Measurements from ENCODE around the gene B4GALNT1. TPM values are rescaled to one million over a fixed set of nuclear protein-coding genes. Genes with fewer than 3 reads are reported as not detected.
"Not testable (repeated sequence)": the region's sequence is repeated elsewhere in the genome, so short reads cannot be mapped to it uniquely, and the experiment has no call there.

Gene B4GALNT1
- total RNA-seq, 1 experiment from 2014 or later: 31.3 TPM

DNA sequence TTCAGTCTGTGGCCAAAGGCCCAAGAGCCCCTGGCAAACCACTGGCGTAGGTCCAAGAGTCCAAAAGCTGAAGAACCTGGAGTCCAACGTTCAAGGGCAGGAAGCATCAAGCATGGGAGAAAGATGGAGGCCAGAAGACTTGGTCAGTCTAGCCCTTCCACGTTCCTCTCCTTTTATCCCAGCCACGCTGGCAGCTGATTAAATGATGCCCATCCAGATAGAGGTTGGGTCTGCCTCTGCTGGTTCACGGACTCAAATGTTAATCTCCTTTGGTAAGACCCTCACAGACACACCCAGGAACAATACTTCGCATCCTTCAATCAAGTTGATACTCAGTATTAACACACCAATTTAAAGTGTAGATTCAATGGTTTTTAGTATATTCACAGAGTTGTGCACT lies 39.8 kb upstream of the B4GALNT1 start:
- Histone ChIP-seq H3K9ac (ENCODE audit: low read length) (no peak overlapping the region), H3K27me3 (ENCODE audit: insufficient read depth, low read length) (no peaks in the 10 kb centered on the region), H3K4me3 (replicated peaks in 1 of 2; ENCODE audit: low read depth in 1 of 2, low read length in 2 of 2) (no peak overlapping the region), H3K4me2 (ENCODE audit: low read length) (no peak overlapping the region), H3K4me1 (ENCODE audit: control insufficient read depth in 1 of 2, insufficient read depth in 2 of 2, low read length in 2 of 2) (no peaks in the 10 kb centered on the region), H2AFZ (ENCODE audit: low read depth, low read length, poor library complexity, severe bottlenecking) (no peak overlapping the region), H3K27ac (ENCODE audit: low read depth, low read length) (no peak overlapping the region), H3K36me3 (ENCODE audit: control insufficient read depth in 1 of 2, insufficient read depth in 2 of 2, low read length in 2 of 2) (no peaks in the 10 kb centered on the region), H4K20me1 (ENCODE audit: insufficient read depth) (no peaks in the 10 kb centered on the region), H3K9me3 (ENCODE audit: control insufficient read depth in 1 of 2, insufficient read depth in 1 of 2, low read depth in 1 of 2, low read length in 2 of 2) (no peaks in the 10 kb centered on the region), H3K9me2 (ENCODE audit: insufficient read depth) (no peaks in the 10 kb centered on the region), H3K79me2 (ENCODE audit: insufficient read depth, low read length) (no peaks in the 10 kb centered on the region)
- no peak for ATAC-seq
- no peak for TF ChIP-seq EGR1 (IDR thresholded peaks at IDR 0.05; ENCODE audit: low read depth)
- no peak for TF ChIP-seq RAD21 (IDR thresholded peaks at IDR 0.05; ENCODE audit: low read depth)
- no peak for TF ChIP-seq ELF1 (IDR thresholded peaks at IDR 0.05; ENCODE audit: borderline replicate concordance, low read depth)
- TF ChIP-seq, protein P1, sequence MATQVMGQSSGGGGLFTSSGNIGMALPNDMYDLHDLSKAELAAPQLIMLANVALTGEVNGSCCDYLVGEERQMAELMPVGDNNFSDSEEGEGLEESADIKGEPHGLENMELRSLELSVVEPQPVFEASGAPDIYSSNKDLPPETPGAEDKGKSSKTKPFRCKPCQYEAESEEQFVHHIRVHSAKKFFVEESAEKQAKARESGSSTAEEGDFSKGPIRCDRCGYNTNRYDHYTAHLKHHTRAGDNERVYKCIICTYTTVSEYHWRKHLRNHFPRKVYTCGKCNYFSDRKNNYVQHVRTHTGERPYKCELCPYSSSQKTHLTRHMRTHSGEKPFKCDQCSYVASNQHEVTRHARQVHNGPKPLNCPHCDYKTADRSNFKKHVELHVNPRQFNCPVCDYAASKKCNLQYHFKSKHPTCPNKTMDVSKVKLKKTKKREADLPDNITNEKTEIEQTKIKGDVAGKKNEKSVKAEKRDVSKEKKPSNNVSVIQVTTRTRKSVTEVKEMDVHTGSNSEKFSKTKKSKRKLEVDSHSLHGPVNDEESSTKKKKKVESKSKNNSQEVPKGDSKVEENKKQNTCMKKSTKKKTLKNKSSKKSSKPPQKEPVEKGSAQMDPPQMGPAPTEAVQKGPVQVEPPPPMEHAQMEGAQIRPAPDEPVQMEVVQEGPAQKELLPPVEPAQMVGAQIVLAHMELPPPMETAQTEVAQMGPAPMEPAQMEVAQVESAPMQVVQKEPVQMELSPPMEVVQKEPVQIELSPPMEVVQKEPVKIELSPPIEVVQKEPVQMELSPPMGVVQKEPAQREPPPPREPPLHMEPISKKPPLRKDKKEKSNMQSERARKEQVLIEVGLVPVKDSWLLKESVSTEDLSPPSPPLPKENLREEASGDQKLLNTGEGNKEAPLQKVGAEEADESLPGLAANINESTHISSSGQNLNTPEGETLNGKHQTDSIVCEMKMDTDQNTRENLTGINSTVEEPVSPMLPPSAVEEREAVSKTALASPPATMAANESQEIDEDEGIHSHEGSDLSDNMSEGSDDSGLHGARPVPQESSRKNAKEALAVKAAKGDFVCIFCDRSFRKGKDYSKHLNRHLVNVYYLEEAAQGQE (IDR thresholded peaks at IDR 0.05; ENCODE audit: low read depth): no peak
- TF ChIP-seq YY1 (IDR thresholded peaks at IDR 0.05; ENCODE audit: extremely low read depth, insufficient replicate concordance, low read depth, low read length): no peak
- TF ChIP-seq POLR2A (IDR thresholded peaks at IDR 0.05; ENCODE audit: borderline replicate concordance, extremely low read depth, insufficient read depth, insufficient read length): no peak
- no peak for TF ChIP-seq SIN3A (IDR thresholded peaks at IDR 0.05; ENCODE audit: low read depth)
- no peak for TF ChIP-seq ZNF274 (IDR thresholded peaks at IDR 0.05; ENCODE audit: low read depth, low read length)
- no peak for TF ChIP-seq ZFX (IDR thresholded peaks at IDR 0.05)
- TF ChIP-seq CEBPB (IDR thresholded peaks at IDR 0.05; ENCODE audit: low read depth): no peak
- TF ChIP-seq FOSL1 (IDR thresholded peaks at IDR 0.05; ENCODE audit: low read depth): no peak
- TF ChIP-seq JUND (IDR thresholded peaks at IDR 0.05): no peak
- TF ChIP-seq SRF (IDR thresholded peaks at IDR 0.05; ENCODE audit: low read depth): no peak
- TF ChIP-seq SP1 (IDR thresholded peaks at IDR 0.05; ENCODE audit: low read depth): no peak
- TF ChIP-seq, protein P2, sequence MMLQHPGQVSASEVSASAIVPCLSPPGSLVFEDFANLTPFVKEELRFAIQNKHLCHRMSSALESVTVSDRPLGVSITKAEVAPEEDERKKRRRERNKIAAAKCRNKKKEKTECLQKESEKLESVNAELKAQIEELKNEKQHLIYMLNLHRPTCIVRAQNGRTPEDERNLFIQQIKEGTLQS (IDR thresholded peaks at IDR 0.05): no peak
- TF ChIP-seq CBX3 (IDR thresholded peaks at IDR 0.05; ENCODE audit: low read depth): no peak
- TF ChIP-seq EZH2 (IDR thresholded peaks at IDR 0.05): no peak
- TF ChIP-seq TCF7L2 (IDR thresholded peaks at IDR 0.05; ENCODE audit: borderline replicate concordance, extremely low read depth, insufficient read depth, insufficient read length): no peak
- no peak for TF ChIP-seq EZH2phosphoT487 (IDR thresholded peaks at IDR 0.05; ENCODE audit: borderline replicate concordance)
- ChIA-PET CTCF (no interaction called here), RAD21 (ENCODE audit: low non-redundant PET in 1 of 2, low total read pairs in 2 of 2, uncharacterized antibody in 2 of 2, unreplicated experiment in 2 of 2) (no interaction called here), POLR2A (no interaction called here)
- DNase-seq (ENCODE audit: low read depth, low spot score): no peak
- intact Hi-C loops (cut with micrococcal nuclease): no loop called here
- no TSS peak for BruUV-seq (replicated peaks)

DNA sequence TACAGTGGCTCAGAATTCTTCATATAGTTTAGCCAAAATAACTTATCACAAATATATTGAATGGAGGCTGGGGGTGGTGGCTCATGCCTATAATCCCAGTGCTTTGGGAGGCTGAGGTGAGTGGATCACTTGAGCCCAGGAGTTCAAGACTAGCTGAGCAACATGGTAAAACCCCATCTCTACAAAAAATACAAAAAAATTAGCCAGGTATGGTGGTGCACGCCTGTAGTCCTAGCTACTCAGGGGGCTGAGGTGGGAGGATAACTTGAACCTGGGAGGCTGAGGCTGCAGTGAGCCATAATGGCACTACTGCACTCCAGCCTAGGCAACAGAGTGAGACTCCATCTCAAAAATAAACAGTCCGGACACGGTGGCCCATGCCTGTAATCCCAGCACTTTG lies 38.8 kb upstream of the B4GALNT1 start:
- H3K27ac ChIP-seq (ENCODE audit: low read depth, low read length); RAD21 ChIA-PET (ENCODE audit: low non-redundant PET in 1 of 2, low total read pairs in 2 of 2, uncharacterized antibody in 2 of 2, unreplicated experiment in 2 of 2); POLR2A ChIA-PET; H3K4me1 ChIP-seq (ENCODE audit: control insufficient read depth in 1 of 2, insufficient read depth in 2 of 2, low read length in 2 of 2); H3K4me2 ChIP-seq (ENCODE audit: low read length); BruUV-seq (replicated peaks); H2AFZ ChIP-seq (ENCODE audit: low read depth, low read length, poor library complexity, severe bottlenecking); CTCF ChIA-PET; intact Hi-C loops (cut with micrococcal nuclease); H3K9me2 ChIP-seq (ENCODE audit: insufficient read depth); DNase-seq (ENCODE audit: low read depth, low spot score); ATAC-seq; H3K9me3 ChIP-seq (ENCODE audit: control insufficient read depth in 1 of 2, insufficient read depth in 1 of 2, low read depth in 1 of 2, low read length in 2 of 2); H3K36me3 ChIP-seq (ENCODE audit: control insufficient read depth in 1 of 2, insufficient read depth in 2 of 2, low read length in 2 of 2); H3K79me2 ChIP-seq (ENCODE audit: insufficient read depth, low read length); H3K9ac ChIP-seq (ENCODE audit: low read length); H3K27me3 ChIP-seq (ENCODE audit: insufficient read depth, low read length); H4K20me1 ChIP-seq (ENCODE audit: insufficient read depth); H3K4me3 ChIP-seq (replicated peaks in 1 of 2; ENCODE audit: low read depth in 1 of 2, low read length in 2 of 2): not testable (repeated sequence)

Measured in HCT116 (cell line).